OCI-LY7 (cell line): Measurements from ENCODE around the gene RLN3. TPM values are rescaled to one million over a fixed set of nuclear protein-coding genes. Genes with fewer than 3 reads are reported as not detected.

Source experiments
- Bru-seq: library from RNA; stranded (reverse); fragments of 400-500 nt; gene quantifications from one replicate; lab custom pipeline; 2021; lab: Mats Ljungman, UMichigan
- BruChase-seq, 2 experiments: library from RNA; stranded (reverse); fragments of 400-500 nt; gene quantifications; one replicate each; lab custom pipeline; 2021; lab: Mats Ljungman, UMichigan
- BruUV-seq: library from RNA; stranded (reverse); fragments of 400-500 nt; replicated peaks from 2 replicates; lab custom pipeline; 2021; lab: Mats Ljungman, UMichigan
- CTCF ChIA-PET: fragments of 300-600 bp; sonication (Branson Sonifier 250); formaldehyde crosslinking; loops from one replicate; lab custom pipeline; 2022; ENCODE audit warnings: antibody characterized with exemption; ENCODE audit not compliant: unreplicated experiment; lab: Charles Lee
- POLR2A ChIA-PET: fragments of 300-600 bp; sonication (Branson Sonifier 250); formaldehyde crosslinking; loops from one replicate; lab custom pipeline; 2022; ENCODE audit warnings: antibody characterized with exemption; lab: Charles Lee
- DNase-seq: peaks from one replicate; pipeline ENCODE4 v3.0.0-alpha.2; 2015; ENCODE audit warnings: low spot score
- H2AFZ ChIP-seq: fragments of 200-600 bp; sonication (generic), shearing (Covaris generic); 2 replicates; pipeline ENCODE4 v1.6.1; 2014; ENCODE audit warnings: mild to moderate bottlenecking, antibody characterized with exemption, low read length, moderate library complexity
- H3K27ac ChIP-seq: fragments of 200-600 bp; sonication (generic); 2 replicates; pipeline ENCODE4 v1.5.1; 2014; ENCODE audit warnings: mixed run types, low read depth, mild to moderate bottlenecking, moderate library complexity, low read length, inconsistent platforms; ENCODE audit not compliant: poor library complexity, severe bottlenecking
- H3K36me3 ChIP-seq: fragments of 200-600 bp; sonication (generic); 2 replicates; pipeline ENCODE4 v1.6.1; 2014; ENCODE audit warnings: mild to moderate bottlenecking, antibody characterized with exemption, low read length, moderate library complexity, mixed read lengths; ENCODE audit not compliant: insufficient read depth
- H3K4me1 ChIP-seq: fragments of 200-600 bp; sonication (generic); 2 replicates; pipeline ENCODE4 v1.5.1; 2014; ENCODE audit warnings: mild to moderate bottlenecking, low read length; ENCODE audit not compliant: insufficient read depth, poor library complexity, severe bottlenecking
- H3K4me2 ChIP-seq: fragments of 200-600 bp; sonication (generic); 2 replicates; pipeline ENCODE4 v1.6.1; 2014; ENCODE audit warnings: mild to moderate bottlenecking, low read length
- H3K4me3 ChIP-seq: fragments of 200-600 bp; sonication (generic); 2 replicates; pipeline ENCODE4 v1.5.1; 2014; ENCODE audit warnings: mild to moderate bottlenecking, low read depth, low read length; ENCODE audit not compliant: poor library complexity, severe bottlenecking
- H3K79me2 ChIP-seq: fragments of 200-600 bp; sonication (generic); 2 replicates; pipeline ENCODE4 v1.6.1; 2016; ENCODE audit warnings: low read depth, mild to moderate bottlenecking, low read length, moderate library complexity, mixed read lengths; ENCODE audit not compliant: insufficient read depth
- H3K9me2 ChIP-seq: fragments of 200-600 bp; sonication (generic); 2 replicates; pipeline ENCODE4 v1.6.1; 2016; ENCODE audit warnings: mild to moderate bottlenecking, low read length, mixed read lengths; ENCODE audit not compliant: insufficient read depth
- H3K9me3 ChIP-seq: fragments of 200-600 bp; sonication (generic); 2 replicates; pipeline ENCODE4 v1.6.1; 2014; ENCODE audit warnings: mild to moderate bottlenecking, mixed run types, low read length, mixed read lengths
- H4K20me1 ChIP-seq: fragments of 200-600 bp; sonication (generic); 2 replicates; pipeline ENCODE4 v1.6.1; 2014; ENCODE audit warnings: mild to moderate bottlenecking, antibody characterized with exemption, low read length, moderate library complexity, mixed read lengths; ENCODE audit not compliant: insufficient read depth
- EZH2phosphoT487 ChIP-seq: fragments of 200-600 bp; sonication (generic); IDR thresholded peaks from 2 replicates; pipeline ENCODE4 v1.6.1; 2018; ENCODE audit warnings: low read depth, borderline replicate concordance, mild to moderate bottlenecking, mixed run types, antibody characterized with exemption, low read length, moderate library complexity, mixed read lengths
- intact Hi-C: fragments of 100-400 bp; cut with micrococcal nuclease; formaldehyde crosslinking; loops from one replicate; pipeline ENCODE4 v1.10.0; 2022; ENCODE audit not compliant: unreplicated experiment
- long read RNA-seq: library from polyadenylated mRNA; stranded (forward); transcript quantifications from one replicate; pipeline ENCODE4 v2.0.0, GENCODE V29; 2022
- total RNA-seq, 2 experiments: library from RNA; depleted of rRNA in 1 of 2; stranded (reverse); fragments of >200 nt in 1 of 2; shearing (Covaris generic) in 1 of 2; gene quantifications; 2 replicates each; pipeline ENCODE4 v1.2.3, GENCODE V29; 2014 to 2022
- TF ChIP-seq, protein P1 (sequence below): fragments of 200-600 bp; sonication (generic); conservative IDR thresholded peaks from 2 replicates; pipeline ENCODE4 v1.5.1; 2014; ENCODE audit warnings: mild to moderate bottlenecking, antibody characterized with exemption, low read length, moderate library complexity, mixed read lengths

Gene RLN3, protein sequence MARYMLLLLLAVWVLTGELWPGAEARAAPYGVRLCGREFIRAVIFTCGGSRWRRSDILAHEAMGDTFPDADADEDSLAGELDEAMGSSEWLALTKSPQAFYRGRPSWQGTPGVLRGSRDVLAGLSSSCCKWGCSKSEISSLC
- total RNA-seq (2014; rRNA removed; shearing (Covaris generic)) (not detected in 2 replicates), total RNA-seq (2022) (not detected in 2 replicates), Bru-seq, nascent RNA (percentile 19 among the genes with signal in this experiment), BruChase-seq, experiment 1, labeled RNA remaining after a 6-hour chase (percentile 23 among the genes with signal in this experiment), BruChase-seq, experiment 2, labeled RNA remaining after a 2-hour chase (not detected)
- long read RNA-seq, partial matches to known transcripts: 0 of 4 reads
- long read RNA-seq, other reads (novel, unspliced or antisense): 4 of 4 reads

DNA sequence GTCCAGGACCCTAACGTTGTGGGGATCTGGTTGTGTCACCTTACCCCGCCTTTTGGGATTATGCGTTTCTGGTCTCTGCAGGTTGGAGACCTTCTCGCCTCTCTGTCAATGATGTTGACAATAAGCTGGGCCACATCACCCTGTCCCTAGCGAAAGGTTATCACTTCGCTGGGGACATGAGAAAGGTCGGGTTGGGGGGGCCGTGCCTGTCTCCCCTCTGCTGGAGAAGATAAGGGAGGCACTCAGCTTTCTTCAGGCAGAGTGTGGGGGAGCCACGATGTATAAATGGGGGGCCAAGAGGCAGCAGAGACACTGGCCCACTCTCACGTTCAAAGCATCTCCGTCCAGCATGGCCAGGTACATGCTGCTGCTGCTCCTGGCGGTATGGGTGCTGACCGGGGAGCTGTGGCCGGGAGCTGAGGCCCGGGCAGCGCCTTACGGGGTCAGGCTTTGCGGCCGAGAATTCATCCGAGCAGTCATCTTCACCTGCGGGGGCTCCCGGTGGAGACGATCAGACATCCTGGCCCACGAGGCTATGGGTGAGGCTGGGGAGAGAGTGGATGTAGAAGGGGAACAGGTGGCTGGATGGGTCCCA lies at the start of gene RLN3:
Gene RLN3 (plus strand): TSS at position 293 of the 595 bp plus-strand sequence. CDS start 57 bp downstream, at position 350.
- Histone ChIP-seq H3K79me2 (no peaks in the 10 kb centered on the region), H3K4me1 (peaks cover 20% of the 10 kb centered on the region), H3K4me3 (no peak within 1 kb of the TSS), H3K4me2 (no peak within 1 kb of the TSS), H4K20me1 (no peaks in the 10 kb centered on the region), H2AFZ (no peak within 1 kb of the TSS), H3K9me2 (no peaks in the 10 kb centered on the region), H3K36me3 (no peaks in the 10 kb centered on the region), H3K9me3 (no peaks in the 10 kb centered on the region), H3K27ac (no peak within 1 kb of the TSS)
- ChIA-PET POLR2A (no interaction called here), CTCF (no interaction called here)
- BruUV-seq: no TSS peak
- DNase-seq: no peak
- intact Hi-C loops: no loop called here
- TF ChIP-seq, protein P1, sequence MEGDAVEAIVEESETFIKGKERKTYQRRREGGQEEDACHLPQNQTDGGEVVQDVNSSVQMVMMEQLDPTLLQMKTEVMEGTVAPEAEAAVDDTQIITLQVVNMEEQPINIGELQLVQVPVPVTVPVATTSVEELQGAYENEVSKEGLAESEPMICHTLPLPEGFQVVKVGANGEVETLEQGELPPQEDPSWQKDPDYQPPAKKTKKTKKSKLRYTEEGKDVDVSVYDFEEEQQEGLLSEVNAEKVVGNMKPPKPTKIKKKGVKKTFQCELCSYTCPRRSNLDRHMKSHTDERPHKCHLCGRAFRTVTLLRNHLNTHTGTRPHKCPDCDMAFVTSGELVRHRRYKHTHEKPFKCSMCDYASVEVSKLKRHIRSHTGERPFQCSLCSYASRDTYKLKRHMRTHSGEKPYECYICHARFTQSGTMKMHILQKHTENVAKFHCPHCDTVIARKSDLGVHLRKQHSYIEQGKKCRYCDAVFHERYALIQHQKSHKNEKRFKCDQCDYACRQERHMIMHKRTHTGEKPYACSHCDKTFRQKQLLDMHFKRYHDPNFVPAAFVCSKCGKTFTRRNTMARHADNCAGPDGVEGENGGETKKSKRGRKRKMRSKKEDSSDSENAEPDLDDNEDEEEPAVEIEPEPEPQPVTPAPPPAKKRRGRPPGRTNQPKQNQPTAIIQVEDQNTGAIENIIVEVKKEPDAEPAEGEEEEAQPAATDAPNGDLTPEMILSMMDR: no peak
- TF ChIP-seq EZH2phosphoT487: no peak

DNA sequence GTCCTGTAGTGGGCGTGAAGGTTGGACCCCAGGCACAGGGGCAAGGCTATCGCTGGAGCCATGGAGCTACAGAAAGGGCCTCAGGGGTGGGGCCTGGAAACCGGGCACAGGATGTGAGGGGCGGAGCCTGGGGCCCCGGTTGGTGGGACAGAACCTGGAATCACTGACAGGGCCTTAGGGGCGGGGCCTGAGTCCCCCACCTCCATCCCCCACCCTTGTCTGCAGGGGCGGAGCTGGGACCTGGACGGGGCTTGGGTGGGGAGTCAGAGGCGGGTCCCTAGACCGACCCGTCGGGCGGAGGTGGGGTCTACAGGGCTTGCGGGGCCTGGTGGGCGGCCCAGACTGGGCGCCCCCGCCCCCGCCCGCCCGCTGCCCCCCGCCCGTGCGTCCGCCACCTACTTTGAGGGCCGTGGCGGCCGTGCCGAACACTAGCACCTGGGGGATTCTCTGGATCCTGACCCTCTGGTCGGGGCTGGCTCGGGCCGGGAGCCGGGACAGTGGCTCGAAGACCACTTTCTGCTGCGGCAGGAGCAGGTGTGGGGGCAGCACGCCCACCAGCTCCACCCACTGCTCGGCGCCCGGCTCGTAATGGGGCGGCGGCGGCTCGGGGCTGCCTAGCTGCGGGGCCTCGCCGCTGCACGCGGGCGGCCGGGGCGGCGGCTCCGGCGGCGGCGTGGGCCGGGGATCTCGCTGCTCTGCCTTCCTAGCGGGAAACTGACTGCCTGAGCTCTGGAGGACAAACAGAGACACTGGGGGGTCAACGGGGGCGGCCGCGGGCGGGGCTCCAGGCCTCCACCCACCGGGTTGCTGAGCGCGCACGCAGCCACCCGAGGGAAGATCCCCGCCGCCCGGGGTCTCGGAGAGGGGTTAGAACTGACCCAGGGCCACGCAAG lies 49.4 kb upstream of the RLN3 start:
- peak overlapping the region; percentile 22 for H3K4me2 ChIP-seq
- CTCF ChIA-PET: no interaction called here

More for the DNA sequence above, 49.4 kb upstream of the RLN3 start:
- POLR2A ChIA-PET: interaction anchor here (0.8 kb wide), 1 partner anchor 21 kb away, joined by 5 read pairs; no protein-coding TSS in a partner anchor
- Histone ChIP-seq H4K20me1 (no peaks in the 10 kb centered on the region), H2AFZ (no peak overlapping the region; the same call in 1 of the 2 replicates), H3K27ac (no peak overlapping the region), H3K4me3 (no peak overlapping the region), H3K36me3 (peaks cover 35% of the 10 kb centered on the region), H3K9me2 (no peaks in the 10 kb centered on the region), H3K9me3 (no peaks in the 10 kb centered on the region), H3K79me2 (no peaks in the 10 kb centered on the region), H3K4me1 (peaks cover 53% of the 10 kb centered on the region)
- TF ChIP-seq, protein P1: no peak
- TF ChIP-seq EZH2phosphoT487: no peak
- no TSS peak for BruUV-seq
- DNase-seq: peak; percentile 45
- intact Hi-C loops: no loop called here
